Renal cortical epithelial cell (primary cell): Measurements from ENCODE around the gene RAB5IF. TPM values are rescaled to one million over a fixed set of nuclear protein-coding genes. Genes with fewer than 3 reads are reported as not detected.
"Not testable (repeated sequence)": the region's sequence is repeated elsewhere in the genome, so short reads cannot be mapped to it uniquely, and the experiment has no call there.

Experiments used
- DNase-seq: peaks from one replicate; pipeline ENCODE4 v3.0.0-alpha.2; 2011; ENCODE audit warnings: low read depth
- total RNA-seq: library from RNA; depleted of rRNA; stranded (reverse); fragments of >200 nt; gene quantifications from 2 replicates; pipeline ENCODE4 v1.2.3, GENCODE V29; 2014

The RAB5IF gene, protein sequence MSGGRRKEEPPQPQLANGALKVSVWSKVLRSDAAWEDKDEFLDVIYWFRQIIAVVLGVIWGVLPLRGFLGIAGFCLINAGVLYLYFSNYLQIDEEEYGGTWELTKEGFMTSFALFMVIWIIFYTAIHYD
- total RNA-seq = 97.6 and 117 TPM in 2 replicates

DNA sequence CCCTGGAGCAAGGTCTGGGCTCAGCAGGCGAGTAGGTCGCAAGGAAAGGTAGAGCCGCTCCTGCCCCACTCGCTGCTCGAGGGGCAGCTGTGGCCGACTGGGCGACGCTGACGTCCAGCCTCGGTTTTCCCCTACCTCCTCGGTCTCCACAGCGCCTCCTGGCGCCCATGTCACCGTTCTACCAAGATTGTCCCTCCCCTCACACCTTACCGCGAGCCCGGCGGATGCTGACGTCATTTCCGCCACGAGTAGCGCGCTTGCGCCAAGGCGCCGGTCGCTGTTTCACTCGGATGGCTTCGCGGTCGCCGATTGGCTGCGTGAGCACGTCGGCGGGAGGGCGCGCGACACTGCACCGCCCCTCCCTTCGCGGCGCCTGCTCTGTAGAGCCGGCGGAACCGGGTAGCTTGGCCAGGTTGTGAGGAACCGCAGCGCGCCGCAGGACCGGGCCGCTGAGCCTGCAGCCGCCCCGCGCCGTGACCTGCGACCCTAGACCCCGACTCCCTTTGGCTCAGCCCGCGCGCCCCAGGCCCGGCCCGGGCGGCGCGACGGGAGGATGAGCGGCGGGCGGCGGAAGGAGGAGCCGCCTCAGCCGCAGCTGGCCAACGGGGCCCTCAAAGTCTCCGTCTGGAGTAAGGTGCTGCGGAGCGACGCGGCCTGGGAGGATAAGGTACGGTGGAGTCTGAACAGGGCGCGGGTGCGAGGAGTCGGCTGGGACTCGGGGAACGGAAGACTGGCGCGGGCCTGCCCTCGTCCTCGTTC is at the start of gene RAB5IF:
Gene RAB5IF, plus strand, starts transcription at position 381 of the 759 bp plus-strand sequence. Its CDS starts 173 bp downstream, at position 554.
- DNase-seq = peak; percentile 95

DNA sequence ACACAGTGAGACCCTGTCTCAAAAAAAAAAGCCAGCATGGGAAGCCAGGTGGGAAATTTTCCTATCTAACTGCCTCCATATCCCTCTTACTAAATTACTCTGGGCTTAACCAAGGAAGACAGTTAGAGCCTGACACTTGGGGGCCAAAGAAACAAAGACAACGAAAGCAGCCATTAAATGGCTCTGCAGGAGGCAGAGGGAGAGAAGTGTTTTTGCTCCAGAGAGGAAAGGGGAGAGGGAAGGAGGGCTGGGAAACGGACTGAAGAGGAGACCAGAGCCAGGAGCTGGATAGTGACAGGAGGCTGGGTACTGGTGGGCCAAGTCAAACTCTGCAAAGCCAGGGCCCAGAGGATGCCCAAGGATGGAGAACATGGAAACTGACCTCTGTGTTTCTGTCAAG is 42.9 kb upstream of the RAB5IF start:
- no peak for DNase-seq

DNA sequence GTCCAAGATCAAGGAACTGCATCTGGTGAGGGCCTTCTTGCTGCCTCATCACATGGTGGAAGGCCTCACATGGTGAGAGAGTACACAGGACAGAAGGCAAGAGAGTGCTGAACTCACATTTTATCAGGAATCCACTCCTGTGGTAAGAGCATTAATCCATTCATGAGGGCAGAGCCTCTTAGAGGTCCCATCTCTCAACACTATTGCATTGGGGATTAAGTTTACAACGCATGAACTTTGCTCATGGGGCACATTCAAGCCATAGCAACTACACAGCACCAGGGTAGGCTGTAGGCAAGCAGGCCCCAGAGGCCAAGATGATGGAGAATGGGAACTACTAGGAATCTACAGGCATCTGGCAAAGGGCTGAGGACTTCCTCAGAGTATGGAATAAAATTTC is 42.2 kb upstream of the RAB5IF start:
- DNase-seq = no peak

DNA sequence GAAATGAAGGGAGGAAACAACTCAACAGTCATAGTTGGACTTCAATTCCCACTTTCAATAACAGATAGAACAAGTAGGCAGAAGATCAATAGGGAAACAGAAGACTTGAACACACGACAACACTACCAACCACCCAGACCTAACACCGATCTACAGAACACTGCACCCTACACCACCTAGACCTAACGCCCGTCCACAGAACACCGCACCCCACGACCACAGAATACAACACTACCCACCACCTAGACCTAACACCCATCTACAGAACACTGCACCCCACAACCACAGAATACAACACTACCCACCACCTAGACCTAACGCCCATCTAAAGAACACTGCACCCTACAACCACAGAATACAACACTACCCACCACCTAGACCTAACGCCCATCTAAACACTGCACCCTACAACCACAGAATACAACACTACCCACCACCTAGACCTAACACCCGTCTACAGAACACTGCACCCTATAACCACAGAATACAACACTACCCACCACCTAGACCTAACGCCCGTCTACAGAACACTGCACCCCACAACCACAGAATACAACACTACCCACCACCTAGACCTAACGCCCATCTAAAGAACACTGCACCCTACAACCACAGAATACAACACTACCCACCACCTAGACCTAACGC is 41.4 kb upstream of the RAB5IF start:
- not testable (repeated sequence) for DNase-seq

DNA sequence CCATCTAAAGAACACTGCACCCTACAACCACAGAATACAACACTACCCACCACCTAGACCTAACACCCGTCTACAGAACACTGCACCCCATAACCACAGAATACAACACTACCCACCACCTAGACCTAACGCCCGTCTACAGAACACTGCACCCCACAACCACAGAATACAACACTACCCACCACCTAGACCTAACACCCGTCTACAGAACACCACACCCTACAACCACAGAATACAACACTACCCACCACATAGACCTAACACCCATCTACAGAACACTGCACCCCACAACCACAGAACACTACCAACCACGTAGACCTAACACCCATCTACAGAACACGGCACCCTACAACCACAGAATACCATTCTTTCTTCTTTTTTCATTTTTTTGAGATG is 40.9 kb upstream of the RAB5IF start:
- DNase-seq = not testable (repeated sequence)

DNA sequence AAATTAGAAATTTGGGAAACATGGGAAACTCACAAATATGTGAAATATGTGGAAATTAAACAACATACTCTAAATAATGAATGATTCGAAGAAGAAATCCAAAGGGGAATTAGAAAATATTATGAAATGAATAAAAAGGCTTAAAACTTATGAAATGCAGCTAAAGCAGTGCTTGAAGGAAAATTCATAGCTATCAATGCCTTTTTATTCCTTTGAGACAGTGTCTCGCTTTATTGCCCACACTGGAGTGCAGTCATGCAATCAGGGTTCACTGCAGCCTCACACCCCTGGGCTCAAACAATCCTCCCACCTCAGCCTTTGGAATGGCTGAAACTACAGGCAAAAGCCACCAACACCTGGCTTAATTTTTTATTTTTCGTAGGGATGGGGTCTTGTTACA is 40.1 kb upstream of the RAB5IF start:
- no peak for DNase-seq

DNA sequence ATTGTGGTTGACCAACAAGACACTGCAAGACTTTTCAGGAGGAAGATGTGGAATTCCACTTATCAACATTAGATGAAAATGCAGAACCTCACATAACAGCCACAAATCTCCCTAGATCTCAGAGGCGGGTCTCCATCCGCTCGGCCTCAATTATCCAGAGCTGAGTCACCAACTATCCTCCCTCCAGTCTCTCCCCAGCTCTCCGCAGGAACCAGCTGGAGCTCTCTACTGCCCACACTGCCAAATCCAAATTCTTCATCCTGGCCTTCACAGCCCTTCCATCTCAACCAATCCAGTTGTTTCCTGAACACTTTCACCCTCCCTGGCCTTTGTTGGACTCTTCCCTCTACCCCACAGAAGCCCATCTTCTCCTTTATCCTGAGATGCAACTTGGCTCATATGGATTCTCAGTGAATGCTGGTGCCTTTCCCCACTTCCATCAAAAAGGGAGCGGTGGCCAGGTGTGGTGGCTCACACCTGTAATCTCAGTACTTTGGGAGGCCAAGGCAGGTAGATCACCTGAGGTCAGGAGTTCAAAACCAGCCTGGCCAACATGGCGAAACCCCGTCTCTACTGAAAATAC is 35.6 kb upstream of the RAB5IF start:
- DNase-seq = no peak

DNA sequence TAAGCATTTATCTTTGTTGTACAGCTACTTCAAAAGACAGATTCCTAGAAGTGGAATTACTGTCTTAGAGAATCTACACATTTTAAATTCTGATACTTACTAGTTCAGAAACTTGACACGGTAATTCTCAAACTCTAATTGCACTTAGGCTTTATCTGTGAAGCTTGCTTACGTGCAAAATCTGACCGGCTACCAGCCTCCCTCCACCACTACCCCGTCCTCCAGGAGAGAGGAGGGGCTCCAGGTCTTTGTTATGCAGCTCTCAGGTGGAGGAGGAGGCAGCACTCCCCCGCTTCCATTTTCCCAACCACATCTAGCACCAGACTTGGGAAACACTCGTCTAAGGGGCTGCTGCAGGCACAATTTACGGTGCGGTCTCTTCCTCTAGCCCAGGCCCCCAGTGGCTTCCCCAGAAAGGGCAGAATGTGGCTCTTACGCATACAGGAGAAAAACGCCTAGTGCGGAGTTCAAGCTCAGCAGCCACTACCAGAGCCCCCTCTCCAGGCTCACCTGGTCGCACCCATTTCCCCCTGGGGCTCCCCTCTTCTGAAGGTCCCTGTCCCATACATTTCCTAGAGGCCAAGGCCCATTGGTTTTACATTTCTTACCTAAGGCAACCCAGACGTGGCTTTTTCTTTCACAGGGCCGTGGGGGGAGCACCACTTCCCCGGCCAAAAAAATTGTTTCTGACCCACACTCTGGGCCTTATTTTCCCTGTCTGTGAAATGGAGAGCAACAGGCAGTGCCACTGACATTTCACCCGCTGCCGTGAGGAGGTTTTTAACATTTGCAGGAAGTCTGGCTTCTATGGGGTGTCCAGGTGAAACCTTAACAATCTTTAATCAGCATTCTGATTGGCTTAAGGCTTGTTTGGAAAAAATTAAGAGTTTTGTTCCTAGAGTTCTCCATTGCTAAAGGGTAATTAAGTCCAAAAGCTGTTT is 33.7 kb upstream of the RAB5IF start:
- no peak for DNase-seq

DNA sequence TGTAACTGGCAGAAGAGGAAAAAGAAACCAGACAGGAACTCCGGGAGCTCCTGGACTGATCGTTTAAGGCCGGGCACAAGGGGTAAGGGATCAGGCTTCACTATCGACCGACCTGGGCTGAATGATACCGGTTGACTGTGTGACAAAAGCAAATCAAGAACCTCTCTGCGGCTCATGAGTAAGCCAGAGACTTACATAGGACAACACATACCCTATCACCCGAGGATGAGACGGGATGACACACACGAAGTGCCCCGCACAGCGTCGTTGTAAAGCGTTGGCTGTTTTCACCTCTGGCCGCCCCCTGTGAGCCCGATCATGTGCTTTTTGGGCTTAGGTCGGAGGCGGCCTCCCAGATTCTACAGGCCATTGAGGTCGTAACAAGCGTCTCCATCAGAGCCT is 32.9 kb upstream of the RAB5IF start:
- DNase-seq = peak; percentile 39

DNA sequence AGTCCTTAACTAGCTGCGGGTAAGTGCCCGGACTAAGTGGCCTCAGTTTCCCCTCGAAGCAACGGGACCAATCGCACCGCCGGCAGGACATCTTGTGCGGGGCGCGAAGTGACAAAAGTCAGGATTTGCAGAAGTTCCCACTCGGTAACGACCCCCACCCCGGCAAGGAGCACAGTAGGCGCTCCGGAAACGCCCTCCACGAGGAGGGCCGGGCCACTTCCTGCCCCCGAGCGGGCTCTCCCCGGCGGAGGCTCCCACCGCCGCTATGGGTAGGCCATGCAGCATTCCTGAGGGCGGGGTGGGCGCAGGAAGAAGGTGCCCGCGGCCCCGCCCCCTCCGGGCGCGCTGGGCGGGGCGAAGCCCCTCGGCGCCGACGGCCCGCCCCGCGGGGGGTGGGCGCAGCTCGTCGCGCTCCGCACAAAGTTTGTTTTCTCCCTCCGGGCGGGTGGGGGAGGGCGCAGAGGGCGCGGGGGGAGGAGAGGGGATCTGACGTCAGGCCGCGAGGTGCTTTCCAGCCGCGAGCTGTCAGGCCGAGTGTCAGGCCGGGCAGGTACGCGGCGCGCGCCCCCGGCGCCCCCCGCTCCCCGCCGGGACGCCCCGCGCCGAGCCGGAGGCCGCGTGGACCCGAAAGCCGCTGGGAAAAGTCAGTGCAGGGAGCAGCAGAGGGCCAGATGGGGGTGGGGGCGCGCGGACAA is 32.3 kb upstream of the RAB5IF start, which contains the start of gene TGIF2:
Gene TGIF2, plus strand, starts transcription at position 495 of the 695 bp plus-strand sequence. CDS start 5,178 bp downstream, outside the sequence.
- DNase-seq = peak; percentile 55

DNA sequence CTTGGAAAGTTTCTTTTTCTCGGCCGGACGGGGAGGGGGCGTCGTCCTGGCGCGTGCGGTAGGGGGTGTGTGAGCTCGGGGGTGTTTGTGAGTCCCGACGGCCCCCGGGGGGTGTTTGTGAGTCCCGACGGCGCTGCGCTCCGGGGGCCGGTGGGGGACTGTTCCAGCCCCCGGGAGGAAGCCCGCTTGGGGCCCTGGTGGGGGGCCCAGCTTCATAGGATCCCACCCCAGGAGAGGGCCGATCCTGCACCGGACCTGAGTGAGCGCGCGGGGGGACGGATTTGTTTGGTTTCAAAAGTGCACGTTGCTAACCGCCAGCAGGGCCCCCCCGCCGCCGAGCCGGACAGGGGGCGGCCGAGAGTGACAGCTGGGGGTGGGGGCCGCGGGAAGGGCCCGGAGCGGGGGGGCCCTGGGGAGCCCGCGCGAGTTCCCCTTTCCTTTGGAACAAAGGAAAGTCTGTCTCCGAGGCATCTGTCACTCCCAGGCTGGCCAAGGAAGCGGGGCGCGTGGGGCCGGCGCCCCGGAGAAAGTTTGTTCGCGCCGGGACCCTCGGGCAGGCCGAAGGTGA is 31.7 kb upstream of the RAB5IF start:
- no peak for DNase-seq

DNA sequence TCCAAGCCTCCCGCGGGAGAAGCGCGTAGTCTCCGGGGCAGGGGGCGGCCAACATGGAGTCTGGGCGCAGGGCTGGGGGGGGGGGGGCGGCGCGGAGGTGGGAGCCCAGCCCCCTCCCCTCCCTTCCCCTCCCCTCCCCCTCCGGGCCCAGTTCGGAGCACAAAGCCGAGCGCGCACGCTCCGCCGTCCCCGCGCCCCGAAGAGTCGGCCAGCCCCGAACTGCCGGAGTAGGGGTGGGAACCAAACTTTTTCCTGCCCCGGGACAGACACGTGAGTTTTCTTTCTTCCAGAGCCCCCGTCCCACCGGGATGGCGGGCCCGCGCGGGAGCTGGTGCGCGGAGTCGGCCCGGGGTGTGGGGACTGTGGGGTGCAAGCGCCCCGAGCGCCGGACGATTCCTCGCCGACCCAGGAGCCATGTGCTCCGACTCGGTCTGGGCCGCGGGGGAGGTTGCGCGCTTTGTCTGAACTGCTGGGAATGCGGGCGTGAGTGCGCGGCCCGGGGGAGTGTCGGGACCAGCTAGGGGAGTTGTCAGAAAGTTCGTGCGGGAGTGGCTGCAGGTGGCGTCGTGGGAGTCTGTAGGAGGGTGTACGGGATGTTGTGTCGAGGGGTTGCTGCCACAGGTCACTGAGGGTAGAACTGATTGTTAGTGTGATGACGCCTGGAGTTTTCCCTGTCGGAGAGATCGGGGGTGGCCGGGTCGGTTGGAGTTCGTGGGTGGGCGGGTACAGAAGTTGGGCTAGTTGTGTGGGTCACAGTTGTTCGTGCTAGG is 31.0 kb upstream of the RAB5IF start:
- peak; percentile 18 for DNase-seq

DNA sequence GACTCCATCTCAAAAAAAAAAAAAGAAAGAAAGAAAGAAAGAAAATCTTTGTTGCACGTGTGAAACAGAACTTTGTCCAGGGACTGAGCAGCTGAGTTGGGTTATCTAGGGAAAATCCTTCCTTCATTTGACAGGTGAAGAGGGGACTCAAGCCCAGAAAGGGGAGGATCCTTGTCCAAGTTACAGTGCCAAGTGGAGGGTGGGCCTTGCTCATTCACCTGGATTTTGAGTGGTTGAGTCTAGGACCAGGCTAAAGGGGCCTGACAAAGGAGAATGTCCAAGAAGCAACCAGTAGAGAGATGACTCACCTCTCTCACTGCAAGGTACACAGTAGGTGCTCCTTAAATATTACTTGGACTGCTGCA is 29.5 kb upstream of the RAB5IF start:
- DNase-seq = no peak

DNA sequence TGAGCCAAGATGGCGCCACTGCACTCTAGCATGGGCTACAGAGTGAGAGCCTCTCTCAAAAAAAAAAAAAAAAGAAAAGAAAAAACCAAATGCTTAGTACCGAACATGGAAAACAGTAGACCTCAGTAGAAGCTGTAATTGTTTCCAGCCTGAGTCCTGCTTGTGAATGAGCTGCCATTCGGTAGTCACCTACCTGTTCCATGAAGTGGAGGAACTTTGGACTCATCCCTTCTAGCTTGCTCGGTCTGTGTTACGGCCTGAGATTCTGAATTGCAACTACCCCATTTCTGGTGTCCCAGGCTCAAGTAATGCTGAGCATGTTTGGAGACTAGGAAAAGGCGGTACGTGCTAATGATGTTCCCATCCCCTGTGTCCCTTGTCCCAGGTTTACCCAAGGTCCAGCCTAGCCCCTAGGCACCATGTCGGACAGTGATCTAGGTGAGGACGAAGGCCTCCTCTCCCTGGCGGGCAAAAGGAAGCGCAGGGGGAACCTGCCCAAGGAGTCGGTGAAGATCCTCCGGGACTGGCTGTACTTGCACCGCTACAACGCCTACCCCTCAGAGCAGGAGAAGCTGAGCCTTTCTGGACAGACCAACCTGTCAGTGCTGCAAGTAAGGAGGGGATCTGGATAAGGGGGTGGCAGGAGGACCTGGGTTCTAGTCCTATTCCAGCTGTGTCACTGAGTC is 27.1 kb upstream of the RAB5IF start:
- DNase-seq = no peak

DNA sequence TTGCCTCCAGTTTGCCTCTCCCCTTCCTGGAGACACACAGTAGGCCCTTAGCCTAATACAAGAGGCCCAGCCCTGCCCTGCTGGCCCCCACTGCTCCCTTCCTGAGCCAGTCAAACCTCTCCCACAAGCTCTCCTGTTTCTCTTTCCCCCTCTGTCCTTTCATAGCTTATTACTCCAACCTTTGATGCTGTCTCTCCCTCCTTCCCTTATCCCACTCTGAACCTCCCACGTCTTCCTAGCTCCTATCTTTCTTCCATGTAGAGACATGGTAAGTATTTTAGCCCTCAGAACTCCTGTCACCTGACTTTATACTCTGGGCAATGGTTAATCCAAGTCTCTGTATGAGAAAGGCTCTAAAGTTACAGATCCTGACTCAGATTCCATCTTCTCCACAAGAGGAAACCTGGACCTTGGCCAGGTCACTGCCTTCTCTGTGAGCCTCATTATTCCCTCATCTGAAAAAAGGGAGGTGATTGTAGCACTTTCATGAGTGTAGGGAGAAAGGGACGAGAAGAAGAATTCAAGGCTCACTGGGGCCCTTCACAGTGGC is 25.5 kb upstream of the RAB5IF start:
- peak; percentile 93 for DNase-seq

DNA sequence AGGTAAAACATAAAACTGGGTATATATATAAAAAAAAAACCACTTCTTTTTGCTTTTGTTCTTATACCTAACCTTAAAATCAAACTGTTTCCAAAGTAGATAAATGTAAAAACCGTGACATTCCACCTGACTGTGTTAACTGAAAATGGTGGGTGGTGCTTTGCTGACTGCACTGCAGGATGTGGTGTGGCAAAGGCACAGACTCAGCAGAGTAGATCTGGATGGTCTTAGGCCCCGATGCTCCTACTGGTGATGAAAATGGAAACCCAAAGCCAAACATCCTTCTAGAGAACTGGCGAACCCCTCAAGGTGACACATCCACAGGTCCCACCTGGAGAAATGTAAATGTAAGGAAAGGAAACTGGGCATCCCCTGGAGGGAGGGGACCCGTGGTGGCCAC is 23.3 kb upstream of the RAB5IF start:
- DNase-seq = no peak

DNA sequence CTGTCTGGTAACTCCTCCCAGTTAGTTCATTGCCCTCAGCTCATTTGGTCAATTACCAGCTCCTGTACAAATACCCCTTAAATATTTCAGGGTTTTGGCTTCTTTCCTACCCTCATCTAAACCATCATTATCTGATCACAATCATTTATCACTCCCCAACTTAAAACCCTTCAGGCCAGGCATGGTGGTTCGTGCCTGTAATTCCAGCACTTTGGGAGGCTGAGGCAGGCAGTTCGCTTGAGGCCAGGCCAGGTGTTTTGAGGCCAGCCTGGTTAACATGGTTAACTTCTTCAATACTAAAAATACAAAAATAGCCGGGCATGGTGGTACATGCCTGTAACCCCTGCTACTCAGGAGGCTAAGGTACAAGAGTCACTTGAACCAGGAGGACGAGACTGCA is 22.8 kb upstream of the RAB5IF start:
- DNase-seq = no peak

DNA sequence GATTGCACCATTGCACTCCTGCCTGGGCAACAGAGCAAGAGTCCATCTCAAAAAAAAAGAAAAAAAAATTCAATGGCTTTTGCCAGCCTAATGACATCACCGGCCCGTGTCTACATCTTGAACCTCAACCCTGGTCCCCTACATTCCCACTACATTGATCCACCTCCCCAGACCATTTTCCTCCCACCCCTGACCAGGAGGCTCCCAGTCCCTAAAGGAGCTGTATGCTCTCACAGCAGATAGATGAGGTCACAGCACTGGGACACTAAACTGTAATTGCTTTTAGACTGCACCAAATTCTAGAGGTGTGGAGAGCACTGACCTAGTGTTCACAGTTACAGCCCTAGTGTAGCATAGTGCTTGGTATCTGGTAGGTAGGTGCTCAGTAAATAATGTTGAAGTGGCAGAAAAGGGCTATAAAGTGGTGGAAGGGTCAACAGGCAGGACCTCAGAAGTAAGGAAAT is 21.5 kb upstream of the RAB5IF start:
- DNase-seq = no peak
